ENCODE data around the gene NECTIN3. TPM values are rescaled to one million over a fixed set of nuclear protein-coding genes. Genes with fewer than 3 reads are reported as not detected.

Gene NECTIN3
- total and polyA plus RNA-seq, 9 donors = 15.4 to 45.5 (median 36.3) TPM

- 83 to 93% (median 87%) methylated on average over 2 of the region's 2 CpGs for WGBS, 3 donors
- Histone ChIP-seq H3K27me3 (no peaks in the 10 kb centered on the region), H3K4me3 (no peak overlapping the region), H3K36me3 (no peaks in the 10 kb centered on the region), H3K4me1 (ENCODE audit: insufficient read depth) (peaks cover 3% of the 10 kb centered on the region), H3K9me3 (no peaks in the 10 kb centered on the region), H3K27ac (no peak overlapping the region)
- intact Hi-C loops (cut with DNase I) = no loop called here
- TF ChIP-seq POLR2A (IDR thresholded peaks at IDR 0.05) (no peak), EP300 (IDR thresholded peaks at IDR 0.05) (no peak)
- TF ChIP-seq, protein P1, sequence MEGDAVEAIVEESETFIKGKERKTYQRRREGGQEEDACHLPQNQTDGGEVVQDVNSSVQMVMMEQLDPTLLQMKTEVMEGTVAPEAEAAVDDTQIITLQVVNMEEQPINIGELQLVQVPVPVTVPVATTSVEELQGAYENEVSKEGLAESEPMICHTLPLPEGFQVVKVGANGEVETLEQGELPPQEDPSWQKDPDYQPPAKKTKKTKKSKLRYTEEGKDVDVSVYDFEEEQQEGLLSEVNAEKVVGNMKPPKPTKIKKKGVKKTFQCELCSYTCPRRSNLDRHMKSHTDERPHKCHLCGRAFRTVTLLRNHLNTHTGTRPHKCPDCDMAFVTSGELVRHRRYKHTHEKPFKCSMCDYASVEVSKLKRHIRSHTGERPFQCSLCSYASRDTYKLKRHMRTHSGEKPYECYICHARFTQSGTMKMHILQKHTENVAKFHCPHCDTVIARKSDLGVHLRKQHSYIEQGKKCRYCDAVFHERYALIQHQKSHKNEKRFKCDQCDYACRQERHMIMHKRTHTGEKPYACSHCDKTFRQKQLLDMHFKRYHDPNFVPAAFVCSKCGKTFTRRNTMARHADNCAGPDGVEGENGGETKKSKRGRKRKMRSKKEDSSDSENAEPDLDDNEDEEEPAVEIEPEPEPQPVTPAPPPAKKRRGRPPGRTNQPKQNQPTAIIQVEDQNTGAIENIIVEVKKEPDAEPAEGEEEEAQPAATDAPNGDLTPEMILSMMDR (IDR thresholded peaks at IDR 0.05) = no peak
- DNase-seq = no peak
Measured at GRCh38 chr3:111084911-111085310, 13.3 kb downstream of the NECTIN3 start.

GRCh38 chr3:111087924-111088469 lies 16.4 kb downstream of the NECTIN3 start:
- Histone ChIP-seq H3K9me3 (no peaks in the 10 kb centered on the region), H3K36me3 (no peaks in the 10 kb centered on the region), H3K4me3 (no peak overlapping the region), H3K4me1 (ENCODE audit: insufficient read depth) (peaks cover 2% of the 10 kb centered on the region), H3K27me3 (no peaks in the 10 kb centered on the region), H3K27ac (no peak overlapping the region)
- intact Hi-C loops (cut with DNase I) = no loop called here
- TF ChIP-seq POLR2A (IDR thresholded peaks at IDR 0.05) = no peak
- no peak for TF ChIP-seq EP300 (IDR thresholded peaks at IDR 0.05)
- TF ChIP-seq, protein P1 (IDR thresholded peaks at IDR 0.05) = no peak
- no peak for DNase-seq

GRCh38 chr3:111096487-111097209 lies 25.0 kb downstream of the NECTIN3 start:
- no peak for TF ChIP-seq EP300 (IDR thresholded peaks at IDR 0.05)
- TF ChIP-seq, protein P1 (IDR thresholded peaks at IDR 0.05) = no peak
- TF ChIP-seq POLR2A (IDR thresholded peaks at IDR 0.05) = no peak

DNA sequence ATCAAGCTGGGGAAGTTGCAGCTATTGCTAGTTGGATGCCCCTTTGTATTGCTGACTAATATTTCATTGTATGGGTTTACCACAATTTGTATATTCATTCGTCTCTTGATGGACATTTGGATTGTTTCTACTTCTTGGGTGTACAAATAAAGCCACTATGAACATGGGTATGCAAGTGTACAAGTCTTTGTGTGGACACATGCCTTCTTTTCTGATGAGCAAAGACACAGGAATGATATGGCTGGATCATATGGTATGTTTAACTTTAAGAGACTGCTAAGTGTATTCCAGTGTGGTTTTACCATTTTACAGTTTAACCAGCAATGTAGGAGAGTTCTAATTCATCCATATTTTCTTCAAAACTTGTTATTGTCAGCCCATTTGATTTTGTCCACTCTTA lies 32.2 kb downstream of the NECTIN3 start:
- Histone ChIP-seq H3K27ac (no peak overlapping the region), H3K36me3 (no peaks in the 10 kb centered on the region), H3K4me1 (ENCODE audit: insufficient read depth) (no peaks in the 10 kb centered on the region), H3K9me3 (no peaks in the 10 kb centered on the region), H3K4me3 (no peak overlapping the region), H3K27me3 (no peaks in the 10 kb centered on the region)
- intact Hi-C loops (cut with DNase I) = no loop called here
- DNase-seq = no peak
- 84 to 98% (median 97%) methylated on average over 1 of the region's 1 CpG for WGBS, 3 donors
- TF ChIP-seq, protein P1 (IDR thresholded peaks at IDR 0.05) = no peak
- TF ChIP-seq POLR2A (IDR thresholded peaks at IDR 0.05) (no peak), EP300 (IDR thresholded peaks at IDR 0.05) (no peak)

More at GRCh38 chr3:111096487-111097209, 25.0 kb downstream of the NECTIN3 start:
- Histone ChIP-seq H3K27ac (no peak overlapping the region), H3K4me1 (ENCODE audit: insufficient read depth) (peaks cover 2% of the 10 kb centered on the region), H3K4me3 (no peak overlapping the region), H3K9me3 (no peaks in the 10 kb centered on the region), H3K27me3 (no peaks in the 10 kb centered on the region), H3K36me3 (no peaks in the 10 kb centered on the region)
- WGBS, 3 donors = 87 to 89% (median 88%) methylated on average over 10 of the region's 10 CpGs
- no peak for DNase-seq
- intact Hi-C loops (cut with DNase I) = no loop called here

Data from ovary (tissue), 9 donors.